Neural cell (in vitro differentiated cells): ENCODE results near the gene PLA2G4E.

Source experiments
- EP300 ChIP-seq: fragments of 450-650 bp; conservative IDR thresholded peaks from 2 replicates; pipeline ENCODE4 v1.6.1; 2014; ENCODE audit warnings: antibody characterized with exemption, mild to moderate bottlenecking, moderate library complexity; ENCODE audit not compliant: poor library complexity, severe bottlenecking
- EZH2 ChIP-seq: fragments of 200-600, 300-800 bp; shearing (Covaris generic), sonication (generic); IDR thresholded peaks from 2 replicates; pipeline ENCODE4 v1.6.1; 2014; ENCODE audit warnings: antibody characterized with exemption, low read length, borderline replicate concordance, mild to moderate bottlenecking; ENCODE audit not compliant: insufficient read depth, poor library complexity, severe bottlenecking
- TAF1 ChIP-seq: IDR thresholded peaks from 2 replicates; pipeline ENCODE4 v1.6.1; 2012; ENCODE audit warnings: low read depth
- TF ChIP-seq, protein P1 (sequence below): fragments of 450-650 bp; IDR thresholded peaks from 2 replicates; pipeline ENCODE4 v1.5.1; 2014; ENCODE audit warnings: antibody characterized with exemption, mild to moderate bottlenecking, moderate library complexity; ENCODE audit not compliant: poor library complexity, severe bottlenecking
- TF ChIP-seq, protein P2 (sequence below): IDR thresholded peaks from 2 replicates; pipeline ENCODE4 v1.6.1; 2012; ENCODE audit warnings: borderline replicate concordance

DNA sequence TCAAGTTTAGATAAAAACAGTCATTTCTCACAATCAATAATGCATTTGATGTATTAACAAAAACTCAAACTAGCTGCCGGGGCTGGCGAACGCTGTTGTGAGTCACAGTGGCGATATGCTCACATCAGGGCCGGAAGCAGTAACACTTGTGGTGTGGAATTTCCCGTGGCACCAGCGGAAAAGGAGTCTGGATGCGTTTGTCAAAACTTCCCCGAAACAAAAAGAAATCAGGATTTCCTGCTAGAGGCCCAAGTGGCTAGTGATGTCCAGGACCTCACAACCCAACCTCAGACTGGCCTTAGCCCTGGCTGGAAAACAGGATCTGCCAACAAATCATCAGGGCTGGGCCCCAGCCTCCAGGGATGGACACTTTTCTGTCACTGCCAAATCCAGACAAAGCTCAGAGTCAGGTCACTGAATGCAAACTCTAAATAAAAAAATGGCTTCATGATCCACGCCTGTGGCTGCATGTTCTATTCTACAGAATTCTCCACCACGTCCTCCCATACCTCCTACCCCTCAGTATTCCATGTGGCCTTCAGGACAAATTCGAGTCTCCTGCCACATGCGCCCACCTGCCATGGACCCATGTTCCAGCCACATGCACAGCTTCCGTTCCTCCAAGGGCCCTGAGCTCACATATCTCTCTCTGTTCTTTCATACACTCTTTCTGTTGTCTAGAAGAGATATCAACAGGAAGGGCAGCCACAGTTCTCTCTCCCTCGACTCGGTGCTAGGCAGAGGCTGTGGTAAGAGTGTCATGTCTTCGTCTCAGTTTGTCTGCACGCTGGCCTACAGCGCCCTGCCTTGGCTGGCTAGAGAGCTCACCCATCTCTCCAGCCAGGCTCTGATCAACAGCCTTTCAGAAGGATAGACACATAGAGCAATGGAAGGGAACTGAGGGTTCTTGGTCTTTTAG lies 83.9 kb downstream of the PLA2G4E start:
- TF ChIP-seq, protein P1, sequence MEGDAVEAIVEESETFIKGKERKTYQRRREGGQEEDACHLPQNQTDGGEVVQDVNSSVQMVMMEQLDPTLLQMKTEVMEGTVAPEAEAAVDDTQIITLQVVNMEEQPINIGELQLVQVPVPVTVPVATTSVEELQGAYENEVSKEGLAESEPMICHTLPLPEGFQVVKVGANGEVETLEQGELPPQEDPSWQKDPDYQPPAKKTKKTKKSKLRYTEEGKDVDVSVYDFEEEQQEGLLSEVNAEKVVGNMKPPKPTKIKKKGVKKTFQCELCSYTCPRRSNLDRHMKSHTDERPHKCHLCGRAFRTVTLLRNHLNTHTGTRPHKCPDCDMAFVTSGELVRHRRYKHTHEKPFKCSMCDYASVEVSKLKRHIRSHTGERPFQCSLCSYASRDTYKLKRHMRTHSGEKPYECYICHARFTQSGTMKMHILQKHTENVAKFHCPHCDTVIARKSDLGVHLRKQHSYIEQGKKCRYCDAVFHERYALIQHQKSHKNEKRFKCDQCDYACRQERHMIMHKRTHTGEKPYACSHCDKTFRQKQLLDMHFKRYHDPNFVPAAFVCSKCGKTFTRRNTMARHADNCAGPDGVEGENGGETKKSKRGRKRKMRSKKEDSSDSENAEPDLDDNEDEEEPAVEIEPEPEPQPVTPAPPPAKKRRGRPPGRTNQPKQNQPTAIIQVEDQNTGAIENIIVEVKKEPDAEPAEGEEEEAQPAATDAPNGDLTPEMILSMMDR = no peak
- TF ChIP-seq EP300 = no peak
- TF ChIP-seq TAF1 = no peak
- TF ChIP-seq, protein P2, sequence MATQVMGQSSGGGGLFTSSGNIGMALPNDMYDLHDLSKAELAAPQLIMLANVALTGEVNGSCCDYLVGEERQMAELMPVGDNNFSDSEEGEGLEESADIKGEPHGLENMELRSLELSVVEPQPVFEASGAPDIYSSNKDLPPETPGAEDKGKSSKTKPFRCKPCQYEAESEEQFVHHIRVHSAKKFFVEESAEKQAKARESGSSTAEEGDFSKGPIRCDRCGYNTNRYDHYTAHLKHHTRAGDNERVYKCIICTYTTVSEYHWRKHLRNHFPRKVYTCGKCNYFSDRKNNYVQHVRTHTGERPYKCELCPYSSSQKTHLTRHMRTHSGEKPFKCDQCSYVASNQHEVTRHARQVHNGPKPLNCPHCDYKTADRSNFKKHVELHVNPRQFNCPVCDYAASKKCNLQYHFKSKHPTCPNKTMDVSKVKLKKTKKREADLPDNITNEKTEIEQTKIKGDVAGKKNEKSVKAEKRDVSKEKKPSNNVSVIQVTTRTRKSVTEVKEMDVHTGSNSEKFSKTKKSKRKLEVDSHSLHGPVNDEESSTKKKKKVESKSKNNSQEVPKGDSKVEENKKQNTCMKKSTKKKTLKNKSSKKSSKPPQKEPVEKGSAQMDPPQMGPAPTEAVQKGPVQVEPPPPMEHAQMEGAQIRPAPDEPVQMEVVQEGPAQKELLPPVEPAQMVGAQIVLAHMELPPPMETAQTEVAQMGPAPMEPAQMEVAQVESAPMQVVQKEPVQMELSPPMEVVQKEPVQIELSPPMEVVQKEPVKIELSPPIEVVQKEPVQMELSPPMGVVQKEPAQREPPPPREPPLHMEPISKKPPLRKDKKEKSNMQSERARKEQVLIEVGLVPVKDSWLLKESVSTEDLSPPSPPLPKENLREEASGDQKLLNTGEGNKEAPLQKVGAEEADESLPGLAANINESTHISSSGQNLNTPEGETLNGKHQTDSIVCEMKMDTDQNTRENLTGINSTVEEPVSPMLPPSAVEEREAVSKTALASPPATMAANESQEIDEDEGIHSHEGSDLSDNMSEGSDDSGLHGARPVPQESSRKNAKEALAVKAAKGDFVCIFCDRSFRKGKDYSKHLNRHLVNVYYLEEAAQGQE = no peak
- TF ChIP-seq EZH2 = no peak
